ENCODE measurements around the gene KRTCAP2.

GRCh38 chr1:155170806-155171205 lies 2.3 kb downstream of the KRTCAP2 start:
- no peak for TF ChIP-seq POLR2A (IDR thresholded peaks at IDR 0.05)
- TF ChIP-seq, protein P1, sequence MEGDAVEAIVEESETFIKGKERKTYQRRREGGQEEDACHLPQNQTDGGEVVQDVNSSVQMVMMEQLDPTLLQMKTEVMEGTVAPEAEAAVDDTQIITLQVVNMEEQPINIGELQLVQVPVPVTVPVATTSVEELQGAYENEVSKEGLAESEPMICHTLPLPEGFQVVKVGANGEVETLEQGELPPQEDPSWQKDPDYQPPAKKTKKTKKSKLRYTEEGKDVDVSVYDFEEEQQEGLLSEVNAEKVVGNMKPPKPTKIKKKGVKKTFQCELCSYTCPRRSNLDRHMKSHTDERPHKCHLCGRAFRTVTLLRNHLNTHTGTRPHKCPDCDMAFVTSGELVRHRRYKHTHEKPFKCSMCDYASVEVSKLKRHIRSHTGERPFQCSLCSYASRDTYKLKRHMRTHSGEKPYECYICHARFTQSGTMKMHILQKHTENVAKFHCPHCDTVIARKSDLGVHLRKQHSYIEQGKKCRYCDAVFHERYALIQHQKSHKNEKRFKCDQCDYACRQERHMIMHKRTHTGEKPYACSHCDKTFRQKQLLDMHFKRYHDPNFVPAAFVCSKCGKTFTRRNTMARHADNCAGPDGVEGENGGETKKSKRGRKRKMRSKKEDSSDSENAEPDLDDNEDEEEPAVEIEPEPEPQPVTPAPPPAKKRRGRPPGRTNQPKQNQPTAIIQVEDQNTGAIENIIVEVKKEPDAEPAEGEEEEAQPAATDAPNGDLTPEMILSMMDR (IDR thresholded peaks at IDR 0.05) = no peak

Measured in esophagus squamous epithelium (tissue), 4 donors.